HepG2 (cell line): ENCODE results near the gene B4GALT5. TPM values are rescaled to one million over a fixed set of nuclear protein-coding genes. Genes with fewer than 3 reads are reported as not detected.

Experiments
- HDAC2 ChIP-seq: sonication (generic); formaldehyde crosslinking; IDR thresholded peaks from 2 replicates; pipeline ENCODE4 v1.4.0; 2020; ENCODE audit warnings: missing genetic modification reagents
- HNF1A ChIP-seq, 2 experiments: sonication (generic) in 1 of 2; formaldehyde crosslinking in 1 of 2; IDR thresholded peaks; 2 replicates each; pipeline versions ENCODE4 v1.4.0 to v1.6.1; 2016 to 2020; ENCODE audit warnings: borderline replicate concordance in 1 of 2, low read depth in 1 of 2, mild to moderate bottlenecking in 1 of 2, missing genetic modification reagents in 1 of 2
- IRF1 ChIP-seq: sonication (generic); formaldehyde crosslinking; IDR thresholded peaks from 2 replicates; pipeline ENCODE4 v1.4.0; 2020; ENCODE audit warnings: low read depth, mild to moderate bottlenecking, missing genetic modification reagents
- MBD4 ChIP-seq: IDR thresholded peaks from 2 replicates; pipeline ENCODE4 v1.6.1; 2012; ENCODE audit warnings: low read length, inconsistent platforms, borderline replicate concordance
- NR3C1 ChIP-seq: sonication (generic); formaldehyde crosslinking; IDR thresholded peaks from 2 replicates; pipeline ENCODE4 v1.4.0; 2020; ENCODE audit warnings: missing genetic modification reagents
- RERE ChIP-seq: IDR thresholded peaks from 2 replicates; pipeline ENCODE4 v1.6.1; 2016; ENCODE audit warnings: low read depth, missing genetic modification reagents, missing compliant biosample characterization
- UBTF ChIP-seq: sonication (generic); formaldehyde crosslinking; IDR thresholded peaks from 2 replicates; pipeline ENCODE4 v1.4.0; 2020; ENCODE audit warnings: mild to moderate bottlenecking, missing genetic modification reagents
- YEATS4 ChIP-seq: sonication (generic); formaldehyde crosslinking; IDR thresholded peaks from 2 replicates; pipeline ENCODE4 v1.4.0; 2020; ENCODE audit warnings: missing genetic modification reagents, borderline replicate concordance
- ZMYM3 ChIP-seq: sonication (generic); formaldehyde crosslinking; IDR thresholded peaks from 2 replicates; pipeline ENCODE4 v1.5.1; 2020; ENCODE audit warnings: mild to moderate bottlenecking, missing genetic modification reagents
- ZNF251 ChIP-seq: sonication (generic); formaldehyde crosslinking; IDR thresholded peaks from 2 replicates; pipeline ENCODE4 v1.9.0; 2021; ENCODE audit warnings: mild to moderate bottlenecking, missing genetic modification reagents
- ZNF280B ChIP-seq: sonication (generic); formaldehyde crosslinking; IDR thresholded peaks from 2 replicates; pipeline ENCODE4 v1.5.0; 2020; ENCODE audit warnings: missing genetic modification reagents, mild to moderate bottlenecking, borderline replicate concordance
- ZSCAN30 ChIP-seq: sonication (generic); formaldehyde crosslinking; IDR thresholded peaks from 2 replicates; pipeline ENCODE4 v1.5.0; 2020; ENCODE audit warnings: mild to moderate bottlenecking, missing genetic modification reagents
- polyA plus RNA-seq, 8 experiments: library from polyadenylated mRNA; depleted of rRNA in 3 of 8; stranded (reverse) in 7 of 8; unstranded in 1 of 8; fragments of >200 nt; fragmentation: Illumina TruSeq in 4 of 8; extraction: Trizol in 4 of 8; gene quantifications; 2 replicates each; pipeline versions ENCODE4 v1.2.1 to v1.2.3, GENCODE V29; 2011 to 2016; ENCODE audit warnings: low read depth in 4 of 8, missing spikeins in 1 of 8, mixed read lengths in 1 of 8; ENCODE audit not compliant: insufficient read depth in 1 of 8
- total RNA-seq, 5 experiments: library from RNA; depleted of rRNA; stranded (reverse); fragments of >200 nt; fragmentation: Illumina TruSeq; extraction: Trizol; gene quantifications; 2 replicates each; pipeline ENCODE4 v1.2.3, GENCODE V29; 2016; ENCODE audit warnings: low read depth in 1 of 5

B4GALT5 gene
- total and polyA plus RNA-seq, 2 of the 13 experiments (the other 11 are each of a cell fraction or from before 2014, with no cell fraction given): 27.3 to 30.9 TPM

GRCh38 chr20:49690899-49691620 is 22.6 kb downstream of the B4GALT5 start (continued):
- peak; percentile 71 for TF ChIP-seq RERE (CRISPR knock-in tag)
- TF ChIP-seq HDAC2 (CRISPR knock-in tag): peak; percentile 93
- TF ChIP-seq HNF1A (IDR thresholded peaks at IDR 0.05; ENCODE audit: low read depth): peak; percentile 79
- TF ChIP-seq HNF1A (CRISPR knock-in tag; IDR thresholded peaks at IDR 0.05; ENCODE audit: borderline replicate concordance): peak; percentile 85; the same call in 1 of the 2 replicates
- TF ChIP-seq ZNF251 (CRISPR knock-in tag): no peak
- TF ChIP-seq ZSCAN30 (CRISPR knock-in tag): peak; percentile 68; the same call in 1 of the 2 replicates
- no peak for TF ChIP-seq NR3C1 (CRISPR knock-in tag)
- peak; percentile 99 for TF ChIP-seq ZMYM3 (CRISPR knock-in tag)
- no peak for TF ChIP-seq IRF1
- TF ChIP-seq UBTF: 0 out of 2 replicates have a peak, but pooled peaks have one; percentile 23
- TF ChIP-seq YEATS4: peak; percentile 81; the same call in 1 of the 2 replicates
- peak; percentile 38; the same call in 1 of the 2 replicates for TF ChIP-seq MBD4
- TF ChIP-seq ZNF280B (CRISPR knock-in tag): no peak
